AG09309 (cell line): ENCODE data around the gene IL11RA.
A peak's percentile ranks its signal among the peaks of the same experiment; 100 is the strongest.

Experiments
- DNase-seq: peaks from one replicate; pipeline ENCODE4 v3.0.0-alpha.2; 2010; ENCODE audit warnings: low read depth
- H3K4me3 ChIP-seq: 2 replicates; pipeline ENCODE4 v1.5.1; 2011; ENCODE audit warnings: mild to moderate bottlenecking, low read depth, low read length, moderate library complexity; ENCODE audit not compliant: control insufficient read depth
- CTCF ChIP-seq: IDR thresholded peaks from 2 replicates; pipeline ENCODE4 v1.5.1; 2011; ENCODE audit warnings: mild to moderate bottlenecking, low read depth, low read length, inconsistent platforms; ENCODE audit not compliant: insufficient read depth, control insufficient read depth; ENCODE audit errors: missing control alignments

IL11RA gene

DNA sequence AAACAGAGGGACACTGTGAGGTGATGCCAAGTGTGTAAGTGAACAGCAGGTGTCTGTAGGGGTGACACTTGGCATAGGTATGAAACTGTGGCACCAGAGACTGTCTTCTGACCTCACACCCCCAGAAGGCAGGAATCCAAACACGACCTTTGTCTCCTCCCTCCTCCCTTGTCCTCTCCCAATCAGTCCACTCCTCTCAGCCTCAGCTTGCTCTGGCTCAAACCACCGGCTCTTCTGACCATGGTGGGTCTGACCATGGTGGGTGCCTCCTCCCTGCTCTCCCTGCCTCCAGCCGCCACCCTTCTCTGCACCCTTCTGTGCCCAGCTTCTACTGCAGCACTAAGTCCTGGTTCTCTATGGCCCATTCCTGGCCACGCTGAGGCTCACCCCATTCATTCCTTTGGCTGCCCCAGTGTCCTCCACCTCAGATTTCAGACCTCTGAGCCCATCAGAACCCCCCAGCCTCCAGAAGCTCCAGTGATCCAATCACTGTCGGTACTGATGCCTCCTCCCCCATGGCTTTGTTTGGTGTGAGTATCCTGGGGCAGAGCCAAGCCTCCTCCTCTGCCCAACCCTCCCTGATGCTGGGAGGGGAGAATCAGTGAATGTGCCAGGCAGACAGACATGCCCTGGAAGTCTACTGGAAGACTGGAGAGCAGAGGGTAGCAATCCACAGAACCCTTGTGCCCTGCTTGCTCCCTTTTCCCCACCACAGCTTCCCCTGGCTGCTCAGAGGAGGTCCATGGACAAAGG, 21.4 kb upstream of the IL11RA start:
- DNase-seq: no peak
- no peak overlapping the region for H3K4me3 ChIP-seq
- TF ChIP-seq CTCF: no peak

DNA sequence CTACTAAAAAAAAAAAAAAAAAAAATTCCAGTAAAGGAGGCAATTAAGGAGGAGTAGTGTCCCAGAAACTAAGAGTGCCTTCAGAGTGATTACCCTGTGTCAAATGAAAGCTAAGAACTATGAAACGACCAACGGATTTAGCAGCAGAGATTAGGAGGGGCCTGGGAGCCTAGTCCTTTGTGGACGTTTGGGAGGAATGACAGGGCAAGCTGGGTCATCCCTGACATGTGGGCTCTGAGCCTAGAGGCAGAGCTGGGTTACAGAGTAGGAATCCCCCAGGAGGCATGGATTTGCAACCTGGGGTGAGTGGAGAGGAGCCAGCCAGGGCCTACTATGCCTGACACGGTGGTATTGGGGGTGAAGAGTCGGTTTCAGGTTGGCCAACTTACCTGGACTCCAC, 18.8 kb upstream of the IL11RA start:
- DNase-seq: no peak
- H3K4me3 ChIP-seq: no peak overlapping the region
- no peak for TF ChIP-seq CTCF

DNA sequence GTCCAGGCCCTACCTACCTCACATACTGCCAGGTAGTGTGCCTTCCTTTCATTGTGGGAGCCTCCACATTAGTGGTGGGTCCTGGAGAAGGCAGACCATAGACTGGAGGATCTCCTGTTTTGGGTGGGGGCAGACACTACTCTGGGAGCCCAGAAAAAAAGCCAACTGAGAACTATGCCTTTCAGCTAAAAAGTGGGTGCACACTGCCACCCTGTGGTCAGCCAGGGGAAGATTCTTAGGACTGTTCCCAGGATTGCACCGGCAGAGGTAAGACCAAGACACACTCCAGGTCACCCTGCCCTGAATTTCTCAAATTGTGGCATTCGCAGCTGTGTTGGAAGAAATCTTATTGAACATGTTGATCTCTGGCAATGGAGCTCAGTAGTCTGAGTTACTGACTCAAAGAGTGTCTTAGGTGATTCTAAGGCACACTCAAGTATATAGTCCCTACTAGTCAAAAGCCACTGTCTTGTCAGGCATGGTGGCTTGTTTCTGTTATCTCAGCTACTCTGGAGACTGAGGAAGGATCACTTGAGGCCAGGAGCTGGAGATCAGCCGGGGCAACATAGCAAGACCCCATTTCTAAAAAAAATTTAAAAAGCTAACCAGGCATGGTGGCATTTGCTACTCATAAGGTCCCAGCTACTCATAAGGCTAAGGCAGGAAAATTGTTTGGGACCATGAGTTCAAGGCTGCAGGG, 18.0 kb upstream of the IL11RA start:
- H3K4me3 ChIP-seq: no peak overlapping the region
- peak; percentile 76 for TF ChIP-seq CTCF
- peak; percentile 21 for DNase-seq

GRCh38 chr9:34634551-34635248, 17.3 kb upstream of the IL11RA start:
- no peak for DNase-seq
- no peak for TF ChIP-seq CTCF
- H3K4me3 ChIP-seq: no peak overlapping the region

GRCh38 chr9:34635556-34635955, 16.4 kb upstream of the IL11RA start:
- no peak for DNase-seq
- no peak overlapping the region for H3K4me3 ChIP-seq
- TF ChIP-seq CTCF: no peak

DNA sequence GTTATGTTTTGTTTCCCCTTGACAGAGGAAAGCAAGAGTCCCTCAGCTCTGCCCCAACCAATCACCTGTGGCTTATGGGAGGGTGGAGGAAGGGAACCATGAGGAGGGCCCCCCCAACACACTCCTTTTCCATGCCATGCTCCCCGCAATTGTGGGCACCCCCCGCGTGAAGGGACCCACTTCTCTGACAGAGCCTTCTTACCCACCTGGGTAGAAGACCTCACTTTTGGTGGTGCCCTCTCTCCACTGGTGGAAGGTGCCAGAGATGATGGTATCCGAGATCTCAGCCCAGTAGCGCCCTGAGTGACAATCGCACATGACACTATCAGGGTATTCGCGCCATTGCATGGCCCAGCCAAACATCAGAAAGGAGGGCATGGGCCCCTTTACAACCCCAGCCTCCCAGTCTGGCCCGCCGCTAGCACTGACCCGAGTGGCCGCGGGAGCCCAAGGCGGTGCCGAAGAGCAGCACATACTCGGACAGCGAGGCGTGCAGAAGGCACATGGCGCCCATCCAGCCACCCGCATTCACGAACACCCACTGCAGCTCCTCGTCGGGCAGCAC, 15.1 kb upstream of the IL11RA start:
- no peak for TF ChIP-seq CTCF
- DNase-seq: no peak
- H3K4me3 ChIP-seq: peak overlapping the region; percentile 93
